Stimulated activated naive CD8-positive, alpha-beta T cell treated with anti-CD3 and anti-CD28 coated beads, Interleukin-15, amount 100 ng/mL, for 72 hours (primary cell): ENCODE measurements around the gene NF2.

ENCODE experiments used
- ATAC-seq: fragments of 150-1000 bp; cut with Tn5 transposase; 2 replicates; pipeline ENCODE4 v1.10.0; 2021; ENCODE audit warnings: mild to moderate bottlenecking, moderate library complexity
- DNase-seq, 2 donors: peaks; one replicate each; pipeline ENCODE4 v3.0.0; 2021 to 2022
- H3K27ac Mint-ChIP-seq, 2 donors: one replicate each; pipeline ENCODE4 v1.8.0; 2022; ENCODE audit warnings: mild to moderate bottlenecking in 2 of 2, mixed read lengths in 2 of 2, moderate library complexity in 2 of 2
- H3K27me3 Mint-ChIP-seq: one replicate; pipeline ENCODE4 v1.8.0; 2022; ENCODE audit warnings: mixed read lengths
- H3K4me1 Mint-ChIP-seq: one replicate; pipeline ENCODE4 v1.8.0; 2022; ENCODE audit warnings: mild to moderate bottlenecking, mixed read lengths
- H3K4me3 Mint-ChIP-seq, 2 donors: one replicate each; pipeline ENCODE4 v1.8.0; 2022; ENCODE audit warnings: mild to moderate bottlenecking in 2 of 2, mixed read lengths in 2 of 2, moderate library complexity in 1 of 2
- H3K9me3 Mint-ChIP-seq, 2 donors: one replicate each; pipeline ENCODE4 v1.8.0; 2022; ENCODE audit warnings: mixed read lengths in 2 of 2

NF2 gene

GRCh38 chr22:29740216-29740615 lies 136.8 kb downstream of the NF2 start:
- DNase-seq (no peak), ATAC-seq (no peak)
- H3K9me3 Mint-ChIP-seq, result no peaks in the 10 kb centered on the region
- no peak overlapping the region for H3K4me3 Mint-ChIP-seq
- no peaks in the 10 kb centered on the region for H3K27me3 Mint-ChIP-seq
- H3K27ac Mint-ChIP-seq, result peak overlapping the region in 1 of 2 donors; percentile 83
- H3K4me1 Mint-ChIP-seq, result peaks cover 6% of the 10 kb centered on the region

DNA sequence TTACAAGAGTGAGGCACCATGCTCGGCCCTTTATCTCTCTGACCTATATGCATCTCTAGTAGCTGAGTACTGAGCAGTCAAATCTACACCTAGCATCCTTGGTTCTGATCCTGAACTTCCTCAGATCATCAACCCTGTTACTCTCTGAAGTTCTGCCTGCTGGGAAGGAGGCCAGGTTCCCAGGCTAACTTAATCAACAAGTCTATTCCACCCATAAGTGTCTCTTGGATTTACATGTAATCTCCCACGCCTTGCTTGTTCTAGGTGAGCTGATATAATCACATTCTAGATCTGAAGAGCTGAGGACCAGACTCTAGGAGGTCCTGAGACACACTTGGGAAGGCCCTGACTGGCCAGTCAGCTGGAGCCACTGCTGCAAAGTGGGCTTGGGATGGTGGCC lies 138.5 kb downstream of the NF2 start:
- Mint-ChIP-seq H3K27me3 (no peaks in the 10 kb centered on the region), H3K4me3 (no peak overlapping the region), H3K9me3 (no peaks in the 10 kb centered on the region), H3K4me1 (peaks cover 6% of the 10 kb centered on the region), H3K27ac (no peak overlapping the region)
- ATAC-seq, result no peak
- DNase-seq, result no peak

DNA sequence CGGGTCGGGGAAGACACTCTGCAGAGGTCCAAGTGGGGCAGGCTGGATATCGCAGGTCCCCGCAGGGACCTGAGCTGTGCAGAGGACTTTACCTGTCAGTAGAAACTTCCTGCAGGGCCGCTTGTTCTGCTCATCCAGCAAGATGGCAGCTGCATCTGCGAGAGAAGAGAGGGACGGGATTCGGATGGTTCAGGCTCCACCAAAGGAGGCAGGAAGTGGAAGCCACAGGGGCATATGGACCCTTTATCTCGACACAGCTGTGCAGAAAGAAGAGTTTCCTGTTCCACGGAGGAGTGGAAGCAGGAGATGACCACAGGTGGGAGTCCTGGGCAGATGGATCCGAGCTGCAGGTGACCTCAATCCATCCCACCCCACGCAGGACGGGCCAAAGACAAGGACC lies 138.9 kb downstream of the NF2 start:
- H3K27ac Mint-ChIP-seq, result no peak overlapping the region
- DNase-seq, result no peak
- no peak for ATAC-seq
- no peaks in the 10 kb centered on the region for H3K27me3 Mint-ChIP-seq
- no peaks in the 10 kb centered on the region for H3K9me3 Mint-ChIP-seq
- H3K4me1 Mint-ChIP-seq, result peaks cover 6% of the 10 kb centered on the region
- H3K4me3 Mint-ChIP-seq, result no peak overlapping the region

DNA sequence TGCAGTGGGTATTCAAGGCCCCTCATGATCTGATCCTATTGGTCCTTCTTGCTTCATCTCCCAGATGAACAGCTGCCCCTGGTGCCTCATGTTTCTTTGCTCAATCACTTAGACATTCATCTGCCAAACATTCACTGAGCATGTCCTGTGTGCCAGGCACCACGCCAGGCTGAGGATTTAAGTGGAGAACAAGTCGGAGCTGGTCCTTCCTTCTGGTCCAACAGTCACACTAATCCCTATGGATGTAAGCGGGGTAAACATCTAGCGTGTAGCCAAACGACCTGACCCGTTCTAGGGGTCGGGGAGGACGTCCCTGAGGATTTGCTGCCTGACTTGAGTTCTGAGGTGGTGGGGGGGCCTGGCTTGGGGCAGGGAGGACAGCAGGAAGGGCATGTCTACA lies 141.5 kb downstream of the NF2 start:
- H3K27me3 Mint-ChIP-seq, result no peaks in the 10 kb centered on the region
- H3K27ac Mint-ChIP-seq, result no peak overlapping the region
- H3K4me3 Mint-ChIP-seq, result no peak overlapping the region
- peaks cover 6% of the 10 kb centered on the region for H3K4me1 Mint-ChIP-seq
- ATAC-seq (no peak), DNase-seq (no peak)
- H3K9me3 Mint-ChIP-seq, result no peaks in the 10 kb centered on the region

DNA sequence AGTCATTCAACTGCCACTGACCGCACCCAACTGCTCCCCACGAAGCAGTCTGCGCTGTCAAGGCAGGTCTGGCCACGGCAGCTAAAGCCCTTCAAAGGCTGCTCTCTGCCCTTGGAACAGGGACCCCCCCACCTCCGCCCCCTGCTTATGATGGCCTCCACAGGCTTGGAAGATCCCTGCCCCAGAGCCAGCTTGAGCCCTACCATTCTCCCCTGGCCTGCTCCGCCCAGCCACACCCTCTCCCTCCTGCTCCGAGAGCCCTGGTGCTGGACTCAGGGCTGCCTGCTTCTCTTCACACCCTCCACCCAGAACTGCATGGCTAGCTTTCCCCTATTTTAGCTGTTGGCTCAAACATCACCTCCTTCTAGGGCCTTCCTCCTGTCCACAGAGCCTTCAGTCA lies 144.4 kb downstream of the NF2 start:
- Mint-ChIP-seq H3K27me3 (no peaks in the 10 kb centered on the region), H3K4me3 (no peak overlapping the region), H3K9me3 (no peaks in the 10 kb centered on the region), H3K4me1 (peaks cover 20% of the 10 kb centered on the region), H3K27ac (peak overlapping the region; percentile 21 to 91)
- DNase-seq (no peak), ATAC-seq (no peak)
